ENCODE data around the gene MSRB3.
"Not testable (repeated sequence)": the region's sequence is repeated elsewhere in the genome, so short reads cannot be mapped to it uniquely, and the experiment has no call there.

Gene MSRB3

DNA sequence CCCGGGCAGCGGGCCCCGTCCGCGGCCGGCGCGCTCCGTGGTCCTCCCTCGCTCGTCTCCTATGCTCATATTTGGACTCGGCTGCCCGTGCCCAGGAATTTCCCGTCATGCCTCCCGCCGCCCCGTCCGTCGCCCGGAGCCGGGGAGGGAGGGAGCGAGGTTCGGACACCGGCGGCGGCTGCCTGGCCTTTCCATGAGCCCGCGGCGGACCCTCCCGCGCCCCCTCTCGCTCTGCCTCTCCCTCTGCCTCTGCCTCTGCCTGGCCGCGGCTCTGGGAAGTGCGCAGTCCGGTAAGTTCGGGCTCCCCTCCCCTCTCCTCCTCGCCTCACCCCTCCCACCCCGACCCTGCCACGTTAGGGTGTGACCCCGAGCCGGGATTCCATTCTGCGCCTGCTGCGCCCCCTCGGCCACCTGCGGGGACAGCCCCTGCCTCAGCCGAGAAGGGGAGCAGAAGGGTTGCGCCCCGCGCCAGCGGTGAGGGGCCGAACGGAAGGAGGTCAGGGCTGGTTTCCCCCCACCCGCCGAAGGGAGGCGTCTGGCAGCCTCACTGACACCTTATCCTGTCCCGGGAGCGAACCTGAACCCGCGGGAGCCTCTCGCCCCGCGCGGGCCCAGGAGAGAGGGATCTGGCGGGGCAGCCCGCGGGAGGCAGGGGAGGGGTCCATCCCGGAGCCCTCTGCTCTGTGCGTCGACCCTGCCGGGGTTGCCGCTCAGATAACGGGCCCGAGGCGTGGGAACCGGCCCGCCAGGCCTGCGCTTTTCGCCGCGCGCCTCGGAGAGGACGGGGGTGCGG lies at the start of gene MSRB3:
Gene MSRB3 (plus strand): TSS at position 108 of the 793 bp plus-strand sequence. CDS start 29,897 bp downstream, outside the sequence.
- peak in 1 of 3 experiments; percentile 2 for DNase-seq (ENCODE audit: low read depth in 3 of 3)

DNA sequence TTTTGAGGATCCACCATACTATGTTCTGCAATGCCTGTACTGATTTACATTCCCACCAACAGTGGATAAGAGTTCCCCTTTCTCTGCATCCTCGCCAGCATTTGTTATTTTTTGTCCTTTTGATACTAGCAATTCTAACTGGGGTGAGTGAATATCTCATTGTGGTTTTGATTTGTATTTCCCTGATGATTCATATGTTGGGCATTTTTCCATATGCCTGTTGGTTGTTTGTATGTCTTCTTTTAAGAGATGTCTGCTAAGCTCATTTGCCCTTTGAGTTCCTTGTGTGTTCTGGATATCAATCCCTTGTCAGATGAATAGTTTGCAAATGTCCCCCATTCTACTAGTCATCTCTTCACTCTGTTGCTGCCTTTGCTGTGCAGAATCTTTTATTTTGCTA lies 49.0 kb upstream of the MSRB3 start:
- no peak for DNase-seq (ENCODE audit: low read depth in 3 of 3)

DNA sequence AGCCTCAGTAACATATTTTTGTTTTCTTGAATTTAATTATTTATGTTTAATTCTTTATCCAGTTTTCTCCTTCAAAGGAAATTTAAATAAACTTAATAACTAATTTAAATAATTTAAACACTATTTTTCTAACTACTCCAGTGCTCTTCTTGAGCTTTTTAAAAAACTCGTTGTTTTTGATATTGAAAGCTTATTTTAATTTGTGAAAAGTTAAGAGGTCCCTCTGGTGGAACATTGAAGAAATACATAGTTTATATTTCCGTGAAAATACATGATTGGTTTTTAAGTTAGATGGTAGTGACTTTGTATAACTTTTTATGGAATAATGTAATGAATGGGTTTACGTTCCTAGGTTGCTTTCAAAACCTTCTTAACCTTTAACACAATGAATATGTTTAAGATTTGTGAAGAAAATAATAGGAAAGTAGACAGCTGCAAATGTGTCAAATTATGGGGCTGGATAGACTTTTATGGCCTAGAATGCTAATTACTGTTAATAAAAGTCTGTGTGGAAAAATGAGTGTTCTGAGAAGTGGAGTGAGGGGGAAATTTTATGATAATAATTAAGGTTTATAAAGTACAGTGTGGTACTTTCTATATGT lies 45.9 kb upstream of the MSRB3 start:
- no peak for DNase-seq (ENCODE audit: low read depth in 3 of 3)

DNA sequence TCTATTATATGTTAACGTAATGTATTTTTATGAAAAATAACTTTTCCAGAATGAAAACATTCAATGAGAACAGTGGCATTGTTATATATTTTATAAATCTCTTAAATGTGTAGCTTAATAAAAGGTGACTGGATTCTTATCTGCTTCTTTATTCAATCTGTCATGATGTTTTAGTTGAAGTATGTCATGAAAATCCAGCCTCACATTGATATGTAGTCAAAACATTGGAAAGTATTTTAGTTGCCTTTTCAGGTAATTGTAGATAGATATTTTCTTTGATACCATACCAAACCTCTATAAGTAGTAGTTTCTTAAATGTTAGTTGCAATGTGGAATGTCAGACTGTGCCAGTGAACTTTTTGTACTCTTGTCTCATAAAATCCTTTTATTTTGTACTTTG lies 41.3 kb upstream of the MSRB3 start:
- DNase-seq (ENCODE audit: low read depth in 3 of 3) = no peak

DNA sequence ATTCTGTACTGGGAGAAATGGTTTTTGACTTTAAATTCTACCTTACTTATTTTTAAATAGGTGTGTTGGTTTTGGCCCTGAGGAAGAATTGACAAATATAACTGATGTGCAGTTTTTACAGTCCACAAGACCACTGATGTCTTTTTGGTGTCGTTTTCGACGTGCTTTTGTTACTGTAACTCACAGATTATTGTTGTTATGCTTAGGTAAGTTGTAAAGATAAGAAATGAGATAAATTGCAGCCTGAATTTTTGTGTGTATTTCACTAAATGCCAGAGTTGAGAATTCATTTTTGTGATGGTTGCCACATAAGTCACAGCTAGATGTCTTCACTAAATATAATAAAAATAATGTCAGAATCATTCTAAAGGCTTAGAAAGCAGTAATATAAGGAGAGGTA lies 39.9 kb upstream of the MSRB3 start:
- DNase-seq (ENCODE audit: low read depth in 3 of 3) = no peak

- DNase-seq (ENCODE audit: low read depth in 3 of 3) = no peak
These were observed 29.5 kb upstream of the MSRB3 start for GRCh38 chr12:65248656-65249633.

- DNase-seq (ENCODE audit: low read depth in 3 of 3) = no peak
These were observed 26.0 kb upstream of the MSRB3 start for GRCh38 chr12:65252515-65252914.

DNA sequence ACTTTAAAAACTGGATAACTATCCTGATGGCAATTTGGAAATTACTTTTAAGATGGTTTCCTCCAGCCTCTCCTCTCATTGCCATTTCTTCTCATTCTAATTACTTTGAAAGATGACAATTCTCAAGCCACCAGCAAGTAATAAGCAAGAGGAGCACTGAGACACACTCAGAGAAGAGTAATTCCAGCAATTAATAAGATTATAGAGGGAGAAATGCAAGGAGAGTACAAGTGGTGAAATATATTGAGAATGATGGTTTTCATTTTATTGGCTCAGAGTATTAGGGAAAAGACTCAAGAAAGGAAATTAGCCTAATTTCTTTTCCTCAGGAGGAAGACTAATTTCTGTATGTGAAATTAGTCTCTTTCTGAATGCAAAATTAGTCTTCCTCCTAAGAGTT lies 20.5 kb upstream of the MSRB3 start:
- no peak for DNase-seq (ENCODE audit: low read depth in 3 of 3)

DNA sequence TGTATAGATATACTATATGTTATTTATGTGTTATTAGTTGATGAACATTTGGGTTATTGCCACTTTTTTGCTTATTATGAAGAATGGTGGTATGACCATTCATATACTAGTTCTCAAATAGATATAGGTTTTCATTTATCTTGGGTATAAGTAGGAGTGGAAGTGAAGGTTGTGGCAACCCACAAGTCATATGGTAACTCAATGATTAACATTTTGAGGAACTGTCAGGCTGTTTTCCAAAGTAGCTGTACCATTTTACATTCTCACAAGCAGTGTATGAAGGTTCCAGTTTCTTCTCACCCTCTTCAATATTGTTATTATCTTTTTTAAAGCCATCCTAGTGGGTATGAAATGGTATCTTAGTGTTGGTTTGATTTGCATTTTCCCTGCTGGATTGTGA lies 19.0 kb upstream of the MSRB3 start:
- no peak for DNase-seq (ENCODE audit: low read depth in 3 of 3)

GRCh38 chr12:65263777-65264176 lies 14.7 kb upstream of the MSRB3 start:
- DNase-seq (ENCODE audit: low read depth in 3 of 3) = no peak

GRCh38 chr12:65266408-65266807 lies 12.1 kb upstream of the MSRB3 start:
- no peak for DNase-seq (ENCODE audit: low read depth in 3 of 3)

- DNase-seq (ENCODE audit: low read depth in 3 of 3) = no peak
These were observed 8.9 kb upstream of the MSRB3 start for GRCh38 chr12:65269603-65270002.

- no peak for DNase-seq (ENCODE audit: low read depth in 3 of 3)
These were observed 3.7 kb upstream of the MSRB3 start for GRCh38 chr12:65274602-65275272.

- DNase-seq (ENCODE audit: low read depth in 3 of 3) = no peak
These were observed 2.9 kb upstream of the MSRB3 start for GRCh38 chr12:65275627-65276026.

- no peak for DNase-seq (ENCODE audit: low read depth in 3 of 3)
These were observed 1.5 kb upstream of the MSRB3 start for GRCh38 chr12:65276916-65277530.

GRCh38 chr12:65277994-65278575 lies 398 bp upstream of the MSRB3 start:
- no peak for DNase-seq (ENCODE audit: low read depth in 3 of 3)

GRCh38 chr12:65279369-65280112 lies 1.1 kb downstream of the MSRB3 start:
- no peak for DNase-seq (ENCODE audit: low read depth in 3 of 3)

DNA sequence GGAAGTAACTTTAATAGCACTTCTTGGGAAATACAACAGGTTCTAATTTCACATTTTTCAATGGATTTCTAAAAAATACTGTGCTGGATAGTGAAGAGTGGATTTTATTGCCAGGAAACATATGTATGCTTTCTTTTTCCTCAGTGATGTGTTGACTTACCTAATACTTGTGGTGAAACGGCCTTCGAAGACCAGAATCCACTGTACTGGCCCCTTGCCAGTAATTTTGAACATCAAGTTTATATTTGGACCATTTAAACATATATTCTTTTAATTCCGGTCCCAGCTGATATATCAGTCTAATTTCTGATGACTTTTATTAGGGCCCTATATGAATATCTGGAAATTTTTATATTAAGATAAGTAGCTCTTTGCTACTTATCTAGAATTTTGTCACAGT lies 1.8 kb downstream of the MSRB3 start:
- DNase-seq (ENCODE audit: low read depth in 3 of 3) = no peak

GRCh38 chr12:65282840-65283239 lies 4.4 kb downstream of the MSRB3 start:
- DNase-seq (ENCODE audit: low read depth in 3 of 3) = no peak

DNA sequence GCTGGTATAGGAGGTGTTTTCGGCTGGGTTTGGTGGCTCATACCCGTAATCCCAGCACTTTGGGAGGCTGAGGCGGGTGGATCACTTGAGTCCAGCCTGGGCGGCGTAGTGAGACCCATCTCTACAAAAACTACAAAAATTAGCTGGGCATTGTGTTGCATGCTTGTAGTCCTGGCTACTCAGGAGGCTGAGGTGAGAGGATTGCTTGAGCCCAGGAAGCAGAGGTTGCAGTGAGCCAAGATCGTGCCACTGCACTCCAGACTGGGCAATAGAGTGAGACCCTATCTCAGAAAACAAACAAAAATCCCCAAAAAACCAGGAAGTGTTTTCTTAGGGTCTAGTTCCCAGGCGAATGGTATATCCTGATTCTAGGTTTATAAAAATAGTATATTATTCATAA lies 7.0 kb downstream of the MSRB3 start:
- not testable (repeated sequence) for DNase-seq (ENCODE audit: low read depth in 3 of 3)

Data from stimulated activated CD4-positive, alpha-beta T cell treated with anti-CD3 and anti-CD28 coated beads, TNF-alpha, amount 100 ng/mL, for 4 hours (primary cell).